Motor neuron (in vitro differentiated cells): ENCODE results near the gene KPNA5. TPM values are rescaled to one million over a fixed set of nuclear protein-coding genes. Genes with fewer than 3 reads are reported as not detected.
A peak's percentile ranks its signal among the peaks of the same experiment; 100 is the strongest.
"Not testable (repeated sequence)": the region's sequence is repeated elsewhere in the genome, so short reads cannot be mapped to it uniquely, and the experiment has no call there.

Experiments
- ATAC-seq, 8 experiments: fragments of 200-7000 bp; cut with Tn5 transposase; replicated peaks in 6 of 8; 2 replicates each; pipeline ENCODE4 v1.8.0; 2021; ENCODE audit warnings: mild to moderate bottlenecking in 8 of 8, moderate library complexity in 8 of 8
- H3K27ac ChIP-seq, 2 donors: fragments of 250-450 bp; sonication (Bioruptor Pico); 2 replicates each; pipeline ENCODE4 v1.9.0; 2021; ENCODE audit warnings: antibody characterized with exemption in 2 of 2, mild to moderate bottlenecking in 2 of 2, moderate library complexity in 1 of 2
- H3K4me1 ChIP-seq, 2 donors: fragments of 250-450 bp; sonication (Bioruptor Pico); replicated peaks in 1 of 2; 2 replicates each; pipeline ENCODE4 v1.6.1; 2021; ENCODE audit warnings: antibody characterized with exemption in 2 of 2, mild to moderate bottlenecking in 2 of 2, moderate library complexity in 1 of 2
- H3K4me3 ChIP-seq, 5 donors: fragments of 250-450 bp; sonication (Bioruptor Pico); 2 replicates each; pipeline ENCODE4 v1.9.0; 2021; ENCODE audit warnings: antibody characterized with exemption in 5 of 5, mild to moderate bottlenecking in 5 of 5, moderate library complexity in 4 of 5
- WGBS, 10 experiments: fragments of 450-650 bp; shearing (Covaris generic); methylation state at CpG; one replicate each; pipeline ENCODE4 v1.0.0; 2022; 5-methylcytosine and 5-hydroxymethylcytosine counted together
- in situ Hi-C, 9 experiments: fragments of 400-800 bp; cut with MboI; loops; one replicate each; pipeline ENCODE4 v1.15.0; 2021; ENCODE audit warnings: low sequenced_read_pairs in 9 of 9, low pct_unique_long_range_greater_than_20kb in 2 of 9; ENCODE audit not compliant: unreplicated experiment in 9 of 9
- total RNA-seq, 8 experiments: library from RNA; unstranded; fragments of 300-600 nt; gene quantifications; 2 replicates each; pipeline versions ENCODE4 v1.2.3 to v1.2.4, GENCODE V29; 2022

KPNA5 gene
- 10 to 100 TPM in 6 of 8 experiments, 1 to 10 TPM in 2; 2.8 to 37.7 (median 23.1) TPM for total RNA-seq

DNA sequence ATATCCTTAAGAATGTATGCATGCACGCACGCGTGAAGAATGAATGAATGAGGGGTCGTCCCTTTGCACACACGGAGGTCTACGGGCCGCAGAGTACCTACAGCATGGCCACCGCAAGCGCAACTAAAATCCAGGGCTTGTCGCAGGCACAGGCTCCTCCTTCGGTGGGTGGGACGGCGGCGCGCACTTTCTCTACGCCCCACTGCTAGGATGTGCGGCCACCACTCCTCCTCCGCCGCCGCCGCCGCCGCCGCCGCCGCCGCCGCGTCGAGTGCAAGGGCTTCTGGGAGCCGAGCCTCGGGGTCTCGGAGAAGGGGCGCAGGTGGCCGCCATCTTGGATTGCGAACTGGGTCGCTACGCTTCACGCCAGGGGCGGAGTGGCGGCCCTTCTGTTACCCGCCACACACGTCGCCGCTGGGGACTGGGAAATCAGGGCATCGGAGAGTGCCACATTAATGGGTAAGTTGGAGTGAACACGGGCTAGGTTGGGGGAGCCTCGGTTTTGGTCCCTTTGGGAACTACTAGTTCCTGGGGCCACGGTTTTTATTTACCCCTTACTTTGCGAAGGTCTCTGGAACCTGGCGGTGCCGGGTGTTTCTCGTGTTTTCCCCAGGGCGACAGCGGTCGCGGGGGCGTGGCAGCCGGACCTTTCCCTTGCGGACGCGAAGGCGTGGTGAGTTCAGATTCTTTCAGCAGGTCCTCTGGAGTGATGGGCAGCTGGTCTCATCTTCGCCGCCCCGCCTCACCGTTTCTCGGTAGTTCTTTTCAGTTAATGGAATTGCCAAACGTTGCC lies at the start of gene KPNA5:
Gene KPNA5, plus strand, starts transcription at position 332 of the 793 bp plus-strand sequence. Its CDS starts 124 bp downstream, at position 456.
- WGBS, 10 experiments: 0 to 5% (median 0%) methylated on average over 3 to 20 of the region's 69 CpGs
- peak; percentile 93 to 97 (median 96) for ATAC-seq
- Histone ChIP-seq H3K4me3 (peak within 1 kb of the TSS; percentile 66 to 77 (median 70)), H3K27ac (peak within 1 kb of the TSS; percentile 93 to 96), H3K4me1 (peaks cover 0 to 3% of the 10 kb centered on the region in 2 donors)
- in situ Hi-C loops: no loop called here

DNA sequence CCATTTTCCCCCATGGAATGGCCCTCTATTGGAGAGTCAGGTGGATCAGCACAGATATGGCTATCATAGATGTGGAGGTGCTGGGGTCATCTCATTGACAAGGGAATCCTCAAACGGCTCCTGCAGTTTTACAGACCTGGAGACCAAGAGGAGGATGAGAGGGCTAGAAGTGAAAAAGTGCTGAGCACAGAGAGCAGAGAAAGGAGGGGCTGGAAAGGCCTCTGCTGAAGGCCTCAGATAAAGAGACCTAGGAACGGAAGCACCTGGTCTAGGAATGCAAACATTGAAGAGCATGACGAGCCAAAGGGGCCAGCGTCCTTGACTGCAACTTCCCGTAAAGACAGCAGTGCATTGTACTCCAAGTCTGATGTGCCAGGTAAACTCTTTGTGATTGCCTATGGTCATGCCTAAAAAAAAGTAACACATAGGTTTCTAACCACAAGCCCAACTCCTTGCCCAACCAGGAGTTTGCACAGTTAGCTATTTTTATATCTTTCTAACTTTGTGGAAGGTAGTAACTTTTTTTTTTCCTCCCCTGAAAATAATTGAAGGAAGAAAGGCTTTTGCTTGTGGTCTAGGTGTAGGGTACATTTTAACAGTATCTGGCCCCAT lies 49.5 kb upstream of the KPNA5 start:
- no peak for ATAC-seq
- Histone ChIP-seq H3K4me1 (no peaks in the 10 kb centered on the region), H3K27ac (no peak overlapping the region), H3K4me3 (no peak overlapping the region)
- 73 to 100% (median 93%) methylated on average over 2 to 5 of the region's 5 CpGs; no CpG with 5 or more reads in 1 of the 10 experiments for WGBS, 10 experiments
- in situ Hi-C loops: no loop called here

DNA sequence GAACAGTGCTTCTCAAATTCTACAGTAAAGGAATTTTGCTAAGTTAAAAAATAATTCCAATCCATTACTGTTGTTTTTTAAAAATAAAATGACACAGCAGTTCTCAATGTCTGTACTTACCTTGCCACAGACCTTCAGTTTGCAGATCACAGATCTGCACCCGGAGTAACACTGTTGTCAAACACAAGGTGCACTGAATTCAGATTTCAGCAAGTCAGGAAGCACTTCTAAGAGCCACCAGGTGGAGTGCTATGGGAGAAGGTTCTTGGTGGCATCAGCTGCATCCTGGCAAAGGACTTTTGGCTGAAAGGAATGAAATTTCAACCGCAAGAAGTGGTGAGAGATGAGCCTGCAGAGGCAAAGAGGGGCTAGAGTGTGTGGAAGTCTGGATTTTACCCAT lies 47.3 kb upstream of the KPNA5 start:
- in situ Hi-C loops: no loop called here
- H3K4me1 ChIP-seq: no peaks in the 10 kb centered on the region
- WGBS, 10 experiments: 38 to 100% (median 93%) methylated on average over 1 to 2 of the region's 2 CpGs; no CpG with 5 or more reads in 2 of the 10 experiments
- H3K27ac ChIP-seq: no peak overlapping the region
- no peak overlapping the region for H3K4me3 ChIP-seq
- ATAC-seq: no peak

DNA sequence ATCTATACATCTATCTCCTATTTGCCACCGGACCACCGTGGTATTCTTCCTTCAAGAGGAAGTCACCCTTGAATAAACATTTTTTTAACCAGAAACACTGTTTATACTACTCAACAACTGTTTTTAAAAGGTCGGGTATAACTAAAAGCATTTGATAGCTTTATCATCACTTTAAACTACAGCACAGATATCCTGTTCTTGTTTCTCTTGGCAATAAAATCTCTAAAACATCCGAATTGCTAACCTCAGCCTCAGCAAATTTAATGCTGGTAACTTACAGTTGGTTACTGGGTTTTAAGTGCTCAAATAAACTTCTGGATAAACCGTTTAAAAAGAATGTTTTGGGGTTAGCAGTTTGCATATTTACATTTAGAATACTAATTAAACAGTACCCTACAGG lies 32.9 kb upstream of the KPNA5 start:
- in situ Hi-C loops: no loop called here
- Histone ChIP-seq H3K27ac (no peak overlapping the region), H3K4me1 (no peaks in the 10 kb centered on the region), H3K4me3 (no peak overlapping the region)
- ATAC-seq: no peak
- 68 to 100% (median 77%) methylated on average over 1 to 5 of the region's 5 CpGs for WGBS, 10 experiments

DNA sequence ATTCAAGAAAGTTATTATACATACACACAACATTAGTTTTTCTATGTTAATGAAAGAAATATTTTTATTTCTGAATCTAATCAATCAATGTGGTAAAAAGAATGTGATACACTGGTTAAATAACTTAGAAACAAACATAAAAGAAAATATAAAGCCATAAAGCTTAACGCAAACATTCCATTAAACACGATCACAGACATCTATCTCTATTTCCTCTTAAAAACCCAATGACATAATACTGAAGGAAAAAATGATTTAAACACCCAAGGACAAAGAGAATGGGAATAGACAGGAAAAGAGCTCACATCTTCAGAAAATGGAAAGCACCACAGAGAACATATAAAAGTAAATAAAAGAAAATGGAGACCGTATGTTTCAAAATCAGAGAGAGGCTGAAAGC lies 31.9 kb upstream of the KPNA5 start:
- in situ Hi-C loops: no loop called here

DNA sequence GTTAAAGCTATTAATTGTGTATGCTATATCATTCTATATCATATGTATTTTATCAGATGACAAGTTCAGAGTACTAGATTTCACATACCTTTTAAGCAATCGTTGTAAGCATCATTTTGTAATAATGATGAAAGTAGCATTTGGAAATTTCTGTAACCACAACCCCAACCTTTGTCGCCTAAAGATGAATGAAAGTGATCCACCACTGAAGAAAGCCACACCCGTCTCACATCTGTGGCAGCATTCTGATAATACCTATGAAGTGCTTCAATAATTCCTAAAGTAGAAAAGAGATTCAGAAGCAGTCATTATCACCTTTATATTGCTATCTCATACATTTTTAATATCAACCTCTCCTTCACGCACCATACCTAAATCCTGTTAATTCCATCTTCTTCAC lies 29.1 kb upstream of the KPNA5 start:
- Histone ChIP-seq H3K27ac (no peak overlapping the region), H3K4me3 (no peak overlapping the region), H3K4me1 (no peaks in the 10 kb centered on the region)
- ATAC-seq: no peak
- in situ Hi-C loops: no loop called here
- 75 to 100% (median 100%) methylated on average over 1 to 4 of the region's 4 CpGs; no CpG with 5 or more reads in 1 of the 10 experiments for WGBS, 10 experiments

More for the DNA sequence above, 31.9 kb upstream of the KPNA5 start:
- Histone ChIP-seq H3K4me3 (no peak overlapping the region), H3K27ac (no peak overlapping the region), H3K4me1 (no peaks in the 10 kb centered on the region)
- ATAC-seq: no peak
- WGBS, 10 experiments: 83 to 100% (median 97%) methylated on average over 2 to 3 of the region's 3 CpGs; no CpG with 5 or more reads in 1 of the 10 experiments

DNA sequence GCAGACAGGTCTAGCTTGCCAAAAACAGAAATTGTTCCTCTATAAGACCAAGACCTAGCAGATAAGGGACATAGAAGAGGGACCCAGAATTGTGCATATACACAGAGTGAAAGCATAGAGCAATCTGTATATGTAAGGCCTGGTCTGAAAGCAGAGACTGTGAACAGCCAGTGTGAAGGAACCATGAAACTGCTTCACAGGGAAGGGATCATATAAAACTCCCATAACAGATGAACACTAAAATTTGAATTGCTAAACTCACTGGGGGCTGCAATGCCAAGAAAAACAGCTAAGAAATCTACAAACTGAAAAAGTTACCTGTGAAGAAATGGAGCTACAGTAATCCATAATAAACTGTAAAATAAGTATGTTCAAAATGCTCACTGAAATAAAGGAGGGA lies 19.4 kb upstream of the KPNA5 start:
- Histone ChIP-seq H3K27ac (no peak overlapping the region), H3K4me1 (peaks cover 7 to 15% of the 10 kb centered on the region in 2 donors), H3K4me3 (no peak overlapping the region)
- peak in 3 of 8 experiments; percentile 72 to 90 (median 77) for ATAC-seq
- in situ Hi-C loops: no loop called here

- in situ Hi-C loops: no loop called here
- H3K4me1 ChIP-seq: peaks cover 11 to 21% of the 10 kb centered on the region in 2 donors
- WGBS, 10 experiments: 40 to 100% (median 83%) methylated on average over 1 of the region's 1 CpG; no CpG with 5 or more reads in 3 of the 10 experiments
- no peak overlapping the region for H3K27ac ChIP-seq
- ATAC-seq: peak in 1 of 8 experiments; percentile 56
- no peak overlapping the region for H3K4me3 ChIP-seq
Measured at GRCh38 chr6:116662202-116662601, 18.8 kb upstream of the KPNA5 start.

GRCh38 chr6:116663308-116663707 lies 17.7 kb upstream of the KPNA5 start:
- ATAC-seq: no peak
- Histone ChIP-seq H3K4me3 (no peak overlapping the region), H3K4me1 (peaks cover 15 to 26% of the 10 kb centered on the region in 2 donors), H3K27ac (no peak overlapping the region)
- WGBS, 10 experiments: 75 to 100% (median 98%) methylated on average over 1 to 3 of the region's 3 CpGs
- in situ Hi-C loops: no loop called here

DNA sequence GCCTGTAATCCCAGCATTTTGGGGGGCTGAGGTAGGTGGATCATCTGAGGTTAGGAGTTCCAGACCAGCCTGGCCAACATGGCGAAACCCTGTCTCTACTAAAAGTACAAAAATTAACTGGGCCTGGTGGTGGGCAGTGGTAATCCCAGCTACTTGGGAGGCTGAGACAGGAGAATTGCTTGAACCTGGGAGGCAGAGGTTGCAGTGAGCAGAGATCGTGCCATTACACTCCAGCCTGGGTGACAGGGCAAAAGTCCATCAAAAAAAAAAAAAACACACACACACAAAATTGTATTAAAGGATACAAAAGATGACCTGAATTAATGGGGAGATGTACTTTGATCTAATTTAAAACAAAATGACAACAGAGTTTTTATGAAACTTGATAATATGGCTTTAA lies 16.8 kb upstream of the KPNA5 start:
- in situ Hi-C loops, H3K4me3 ChIP-seq, ATAC-seq, H3K27ac ChIP-seq: not testable (repeated sequence)
- peaks cover 15 to 26% of the 10 kb centered on the region in 2 donors for H3K4me1 ChIP-seq
- WGBS, 10 experiments: 94 to 100% (median 100%) methylated on average over 1 to 2 of the region's 2 CpGs; no CpG with 5 or more reads in 4 of the 10 experiments

DNA sequence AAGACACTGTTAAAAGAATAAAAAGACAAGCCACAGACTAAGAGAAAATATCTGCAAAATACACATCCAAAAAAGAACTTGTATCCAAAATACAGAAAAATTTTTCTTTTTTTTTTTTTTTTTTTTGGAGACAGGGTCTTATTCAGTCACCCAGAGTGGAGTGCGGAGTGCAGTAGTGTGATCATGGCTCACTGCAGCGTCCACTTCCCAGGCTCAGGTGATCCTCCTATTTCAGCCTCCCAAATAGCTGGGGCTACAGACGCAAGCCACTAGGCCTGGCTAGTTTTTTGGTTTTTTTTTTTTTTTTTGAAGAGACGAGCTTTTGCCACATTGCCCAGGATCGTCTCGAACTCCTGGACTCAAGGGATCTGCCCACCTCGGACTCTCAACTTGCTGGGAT lies 15.5 kb upstream of the KPNA5 start:
- WGBS, 10 experiments: 0 to 100% (median 82%) methylated on average over 1 to 7 of the region's 7 CpGs; no CpG with 5 or more reads in 1 of the 10 experiments
- H3K4me1 ChIP-seq: peaks cover 15 to 26% of the 10 kb centered on the region in 2 donors
- H3K27ac ChIP-seq: no peak overlapping the region
- no peak overlapping the region for H3K4me3 ChIP-seq
- in situ Hi-C loops: no loop called here
- no peak for ATAC-seq

DNA sequence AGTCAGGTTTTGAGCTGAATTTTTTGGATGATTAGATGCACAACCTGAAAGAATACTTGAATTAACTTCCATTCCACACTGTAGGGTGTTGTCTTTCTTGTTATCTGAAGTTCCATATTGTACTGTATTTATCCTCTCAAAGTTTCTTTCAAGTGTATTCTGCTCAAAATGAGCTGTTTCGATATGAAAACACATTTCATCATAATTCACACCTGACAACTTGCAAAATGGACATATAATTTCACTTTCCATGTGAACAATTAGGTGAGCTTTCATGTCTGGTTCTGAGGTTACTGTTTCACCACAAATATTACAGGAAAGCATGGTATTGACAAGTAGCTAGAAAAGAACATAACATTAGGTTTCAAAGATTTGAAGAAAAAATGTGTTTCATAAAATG lies 14.1 kb upstream of the KPNA5 start:
- no peak for ATAC-seq
- H3K27ac ChIP-seq: no peak overlapping the region
- 29 to 100% (median 71%) methylated on average over 1 of the region's 1 CpG; no CpG with 5 or more reads in 2 of the 10 experiments for WGBS, 10 experiments
- in situ Hi-C loops: no loop called here
- peaks cover 15 to 26% of the 10 kb centered on the region in 2 donors for H3K4me1 ChIP-seq
- H3K4me3 ChIP-seq: peak overlapping the region in 1 of 5 donors; percentile 11

GRCh38 chr6:116667623-116668022 lies 13.4 kb upstream of the KPNA5 start:
- ATAC-seq: no peak
- peaks cover 15 to 26% of the 10 kb centered on the region in 2 donors for H3K4me1 ChIP-seq
- H3K4me3 ChIP-seq: peak overlapping the region; percentile 60 to 81 (median 70)
- in situ Hi-C loops: no loop called here
- 10 to 45% (median 40%) methylated on average over 3 of the region's 3 CpGs; no CpG with 5 or more reads in 1 of the 10 experiments for WGBS, 10 experiments
- no peak overlapping the region for H3K27ac ChIP-seq
